Upper lobe of left lung (tissue), 6 donors: ENCODE data around the gene YWHAQ. TPM values are rescaled to one million over a fixed set of nuclear protein-coding genes. Genes with fewer than 3 reads are reported as not detected.
A peak's percentile ranks its signal among the peaks of the same experiment; 100 is the strongest.

Experiments used
- ATAC-seq, 2 donors: fragments of 200-7000 bp; cut with Tn5 transposase; one replicate each; pipeline ENCODE4 v1.9.1; 2022; ENCODE audit warnings: mild to moderate bottlenecking in 2 of 2, moderate library complexity in 2 of 2; ENCODE audit not compliant: low FRiP score in 2 of 2
- DNase-seq, 2 donors: peaks; one replicate each; pipeline ENCODE4 v3.0.0-alpha.2; 2019 to 2020
- H3K27ac ChIP-seq, 4 donors: fragments of 200-600 bp; sonication (generic); one replicate each; pipeline ENCODE4 v1.5.1; 2016 to 2019
- H3K27me3 ChIP-seq, 4 donors: fragments of 200-600 bp; sonication (generic); one replicate each; pipeline ENCODE4 v1.5.1; 2017 to 2019
- H3K36me3 ChIP-seq, 4 donors: fragments of 200-600 bp; sonication (generic); one replicate each; pipeline ENCODE4 v1.5.1; 2016 to 2019
- H3K4me1 ChIP-seq, 4 donors: fragments of 200-600 bp; sonication (generic); one replicate each; pipeline ENCODE4 v1.5.1; 2018 to 2019
- H3K4me3 ChIP-seq, 4 donors: fragments of 200-600 bp; sonication (generic); one replicate each; pipeline ENCODE4 v1.5.1; 2017 to 2019; ENCODE audit warnings: mild to moderate bottlenecking in 2 of 4, moderate library complexity in 1 of 4
- H3K9me3 ChIP-seq, 4 donors: fragments of 200-600 bp; sonication (generic); one replicate each; pipeline ENCODE4 v1.5.1; 2018 to 2019
- CTCF ChIP-seq, 6 experiments: fragments of 450-650 bp in 4 of 6; fragments of 200-600 bp in 2 of 6; sonication (generic) in 2 of 6; IDR thresholded peaks; one replicate each; pipeline ENCODE4 v1.5.1; 2016 to 2019; ENCODE audit warnings: antibody characterized with exemption in 6 of 6
- EP300 ChIP-seq, 4 donors: sonication (generic); formaldehyde crosslinking; IDR thresholded peaks; one replicate each; pipeline ENCODE4 v1.5.1; 2017; ENCODE audit warnings: antibody characterized with exemption in 4 of 4, control low read depth in 2 of 4
- POLR2A ChIP-seq, 4 donors: fragments of 450-650 bp; IDR thresholded peaks; one replicate each; pipeline ENCODE4 v1.5.1; 2016 to 2017; ENCODE audit warnings: antibody characterized with exemption in 4 of 4, mild to moderate bottlenecking in 2 of 4
- POLR2AphosphoS5 ChIP-seq, 2 donors: sonication (generic); formaldehyde crosslinking; IDR thresholded peaks; one replicate each; pipeline ENCODE4 v1.5.1; 2017; ENCODE audit warnings: antibody characterized with exemption in 2 of 2
- WGBS, 2 donors: methylation state at CpG; one replicate each; pipeline ENCODE4 v1.1.5; 2017 to 2018; 5-methylcytosine and 5-hydroxymethylcytosine counted together
- total RNA-seq, 6 donors: library from RNA; depleted of rRNA in 4 of 6; stranded (reverse); fragments of >200 nt in 4 of 6; gene quantifications; one replicate each; pipeline versions ENCODE4 v1.1.0 to v1.2.1, GENCODE V29; 2016 to 2021
- donor health status: DM: no; HTN: no; CAD: no; lungs with moderate emphysema.
- donor health status: DM: no; HTN: yes; CAD: no; lungs with severe emphysema.

The YWHAQ gene
- total RNA-seq, 6 donors from 2014 or later = 67.1 to 223 (median 176) TPM

- Histone ChIP-seq H3K4me1 (no peaks in the 10 kb centered on the region), H3K27ac (no peak overlapping the region), H3K27me3 (no peaks in the 10 kb centered on the region), H3K4me3 (no peak overlapping the region), H3K9me3 (no peaks in the 10 kb centered on the region), H3K36me3 (peaks cover 0 to 42% (median 15%) of the 10 kb centered on the region in 4 donors)
- TF ChIP-seq POLR2A (IDR thresholded peaks at IDR 0.05) (no peak), POLR2AphosphoS5 (IDR thresholded peaks at IDR 0.05) (no peak), CTCF (IDR thresholded peaks at IDR 0.05) (no peak), EP300 (IDR thresholded peaks at IDR 0.05) (no peak)
- ATAC-seq (no peak), DNase-seq (no peak)
- WGBS, 2 donors = 95 to 97% methylated on average over 5 of the region's 5 CpGs
Observed at GRCh38 chr2:9582624-9583023, 48.2 kb downstream of the YWHAQ start.

- H3K4me3 ChIP-seq = no peak overlapping the region
- no peaks in the 10 kb centered on the region for H3K27me3 ChIP-seq
- peaks cover 0 to 6% (median 1%) of the 10 kb centered on the region in 4 donors for H3K36me3 ChIP-seq
- H3K27ac ChIP-seq = no peak overlapping the region
- peaks cover 0 to 5% (median under 1%) of the 10 kb centered on the region in 4 donors for H3K4me1 ChIP-seq
- WGBS, 2 donors = 86 to 90% methylated on average over 9 of the region's 9 CpGs
- H3K9me3 ChIP-seq = no peaks in the 10 kb centered on the region
- ATAC-seq (peak in 1 of 2 donors; percentile 65), DNase-seq (no peak)
- TF ChIP-seq CTCF (IDR thresholded peaks at IDR 0.05) (no peak), POLR2A (IDR thresholded peaks at IDR 0.05) (no peak), POLR2AphosphoS5 (IDR thresholded peaks at IDR 0.05) (no peak), EP300 (IDR thresholded peaks at IDR 0.05) (no peak)
Observed at GRCh38 chr2:9578467-9579235, 52.1 kb downstream of the YWHAQ start.

GRCh38 chr2:9574331-9574730 is 56.5 kb downstream of the YWHAQ start:
- peaks cover 0 to 5% (median 1%) of the 10 kb centered on the region in 4 donors for H3K4me1 ChIP-seq
- no peaks in the 10 kb centered on the region for H3K36me3 ChIP-seq
- WGBS, 2 donors = 45 to 54% methylated on average over 2 of the region's 2 CpGs
- no peaks in the 10 kb centered on the region for H3K27me3 ChIP-seq
- H3K9me3 ChIP-seq = no peaks in the 10 kb centered on the region
- H3K4me3 ChIP-seq = no peak overlapping the region
- ATAC-seq (peak in 1 of 2 donors; percentile 65), DNase-seq (no peak)
- TF ChIP-seq EP300 (IDR thresholded peaks at IDR 0.05) = peak in 1 of 4 donors; percentile 19
- no peak for TF ChIP-seq POLR2AphosphoS5 (IDR thresholded peaks at IDR 0.05)
- peak overlapping the region; percentile 52 to 67 (median 62) for H3K27ac ChIP-seq

- 88 to 93% methylated on average over 4 of the region's 4 CpGs for WGBS, 2 donors
- Histone ChIP-seq H3K4me3 (no peak overlapping the region), H3K36me3 (no peaks in the 10 kb centered on the region), H3K9me3 (no peaks in the 10 kb centered on the region), H3K4me1 (peaks cover 0 to 5% (median 1%) of the 10 kb centered on the region in 4 donors), H3K27me3 (no peaks in the 10 kb centered on the region), H3K27ac (peak overlapping the region; percentile 52 to 67 (median 62))
- no peak for ATAC-seq
- DNase-seq = no peak
- TF ChIP-seq EP300 (IDR thresholded peaks at IDR 0.05) (no peak), POLR2A (IDR thresholded peaks at IDR 0.05) (no peak), POLR2AphosphoS5 (IDR thresholded peaks at IDR 0.05) (no peak), CTCF (IDR thresholded peaks at IDR 0.05) (peak in 1 of 6 experiments; percentile 20)
Observed at GRCh38 chr2:9573840-9574239, 57.0 kb downstream of the YWHAQ start.

GRCh38 chr2:9573013-9573720 is 57.6 kb downstream of the YWHAQ start:
- TF ChIP-seq POLR2AphosphoS5 (IDR thresholded peaks at IDR 0.05) = no peak
- TF ChIP-seq CTCF (IDR thresholded peaks at IDR 0.05) = no peak
- TF ChIP-seq POLR2A (IDR thresholded peaks at IDR 0.05) = no peak
- TF ChIP-seq EP300 (IDR thresholded peaks at IDR 0.05) = no peak
- H3K4me1 ChIP-seq = peaks cover 0 to 5% (median 1%) of the 10 kb centered on the region in 4 donors
- 95 to 100% methylated on average over 1 of the region's 1 CpG for WGBS, 2 donors
- ATAC-seq (no peak), DNase-seq (no peak)
- no peak overlapping the region for H3K4me3 ChIP-seq
- H3K9me3 ChIP-seq = no peaks in the 10 kb centered on the region
- no peaks in the 10 kb centered on the region for H3K36me3 ChIP-seq
- H3K27ac ChIP-seq = peak overlapping the region in 1 of 4 donors; percentile 67
- no peaks in the 10 kb centered on the region for H3K27me3 ChIP-seq
